IMR-90 (cell line): ENCODE measurements around the gene APPBP2.

Experiments used
- RCOR1 ChIP-seq: IDR thresholded peaks from 2 replicates; pipeline ENCODE4 v1.6.1; 2012; ENCODE audit warnings: mild to moderate bottlenecking, low read length, improper control_type of control experiment; ENCODE audit not compliant: insufficient replicate concordance
- TF ChIP-seq, protein P1 (sequence below): conservative IDR thresholded peaks from 2 replicates; pipeline ENCODE4 v1.5.1; 2012; ENCODE audit warnings: mild to moderate bottlenecking, low read depth, low read length, improper control_type of control experiment

GRCh38 chr17:60514500-60514899, 11.5 kb downstream of the APPBP2 start:
- TF ChIP-seq, protein P1, sequence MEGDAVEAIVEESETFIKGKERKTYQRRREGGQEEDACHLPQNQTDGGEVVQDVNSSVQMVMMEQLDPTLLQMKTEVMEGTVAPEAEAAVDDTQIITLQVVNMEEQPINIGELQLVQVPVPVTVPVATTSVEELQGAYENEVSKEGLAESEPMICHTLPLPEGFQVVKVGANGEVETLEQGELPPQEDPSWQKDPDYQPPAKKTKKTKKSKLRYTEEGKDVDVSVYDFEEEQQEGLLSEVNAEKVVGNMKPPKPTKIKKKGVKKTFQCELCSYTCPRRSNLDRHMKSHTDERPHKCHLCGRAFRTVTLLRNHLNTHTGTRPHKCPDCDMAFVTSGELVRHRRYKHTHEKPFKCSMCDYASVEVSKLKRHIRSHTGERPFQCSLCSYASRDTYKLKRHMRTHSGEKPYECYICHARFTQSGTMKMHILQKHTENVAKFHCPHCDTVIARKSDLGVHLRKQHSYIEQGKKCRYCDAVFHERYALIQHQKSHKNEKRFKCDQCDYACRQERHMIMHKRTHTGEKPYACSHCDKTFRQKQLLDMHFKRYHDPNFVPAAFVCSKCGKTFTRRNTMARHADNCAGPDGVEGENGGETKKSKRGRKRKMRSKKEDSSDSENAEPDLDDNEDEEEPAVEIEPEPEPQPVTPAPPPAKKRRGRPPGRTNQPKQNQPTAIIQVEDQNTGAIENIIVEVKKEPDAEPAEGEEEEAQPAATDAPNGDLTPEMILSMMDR: no peak
- no peak for TF ChIP-seq RCOR1
